Body of pancreas (tissue), 4 donors: Measurements from ENCODE around the gene FBXO27. TPM values are rescaled to one million over a fixed set of nuclear protein-coding genes. Genes with fewer than 3 reads are reported as not detected.

Experiments used
- ATAC-seq: fragments of 150-250 bp; one replicate; pipeline ENCODE4 v1.9.1; 2016
- DNase-seq, 4 donors: peaks; one replicate each; pipeline ENCODE4 v3.0.0-alpha.2; 2019
- H3K27ac ChIP-seq, 4 donors: fragments of 200-600 bp; sonication (generic); 1 replicate in 3 of 4; 2 replicates in 1 of 4; pipeline versions ENCODE4 v1.5.1 to v1.6.1; 2016 to 2019; ENCODE audit warnings: mild to moderate bottlenecking in 1 of 4, mixed read lengths in 1 of 4, moderate library complexity in 1 of 4
- H3K27me3 ChIP-seq, 2 donors: fragments of 200-600 bp; sonication (generic); one replicate each; pipeline ENCODE4 v1.6.0; 2016; ENCODE audit warnings: mild to moderate bottlenecking in 1 of 2
- H3K36me3 ChIP-seq, 2 donors: fragments of 200-600 bp; sonication (generic); replicated peaks in 1 of 2; 2 replicates each; pipeline ENCODE4 v1.5.1; 2016; ENCODE audit warnings: low read depth in 2 of 2; ENCODE audit not compliant: insufficient read depth in 1 of 2
- H3K4me1 ChIP-seq: fragments of 200-600 bp; sonication (generic); one replicate; pipeline ENCODE4 v1.6.0; 2016
- H3K4me3 ChIP-seq, 2 donors: fragments of 200-600 bp; sonication (generic); 1 replicate in 1 of 2; 2 replicates in 1 of 2; pipeline ENCODE4 v1.5.1; 2016 to 2019
- H3K9me3 ChIP-seq, 3 donors: fragments of 200-600 bp; sonication (generic); 1 replicate in 2 of 3; 2 replicates in 1 of 3; pipeline ENCODE4 v1.5.1; 2016
- CTCF ChIP-seq, 7 experiments: fragments of 450-650 bp in 4 of 7; fragments of 200-600 bp in 3 of 7; sonication (generic) in 3 of 7; IDR thresholded peaks; one replicate each; pipeline ENCODE4 v1.5.1; 2016 to 2019; ENCODE audit warnings: antibody characterized with exemption in 7 of 7
- POLR2A ChIP-seq, 3 donors: fragments of 450-650 bp; IDR thresholded peaks; one replicate each; pipeline ENCODE4 v1.6.1; 2016; ENCODE audit warnings: antibody characterized with exemption in 3 of 3, mild to moderate bottlenecking in 2 of 3
- WGBS, 2 donors: methylation state at CpG; one replicate each; pipeline ENCODE4 v1.1.5; 2017; 5-methylcytosine and 5-hydroxymethylcytosine counted together
- intact Hi-C: fragments of 100-400 bp; cut with DNase I; formaldehyde crosslinking; loops from one replicate; pipeline ENCODE4 v1.15.1; 2023
- total RNA-seq, 2 donors: library from RNA; depleted of rRNA; stranded (reverse); fragments of >200 nt; gene quantifications; one replicate each; pipeline ENCODE4 v1.1.0, GENCODE V29; 2016

Gene FBXO27
- total RNA-seq, 2 donors from 2014 or later, result 0.52 to 4.3 TPM

GRCh38 chr19:39053276-39054090 lies 21.1 kb upstream of the FBXO27 start:
- no peak for ATAC-seq

DNA sequence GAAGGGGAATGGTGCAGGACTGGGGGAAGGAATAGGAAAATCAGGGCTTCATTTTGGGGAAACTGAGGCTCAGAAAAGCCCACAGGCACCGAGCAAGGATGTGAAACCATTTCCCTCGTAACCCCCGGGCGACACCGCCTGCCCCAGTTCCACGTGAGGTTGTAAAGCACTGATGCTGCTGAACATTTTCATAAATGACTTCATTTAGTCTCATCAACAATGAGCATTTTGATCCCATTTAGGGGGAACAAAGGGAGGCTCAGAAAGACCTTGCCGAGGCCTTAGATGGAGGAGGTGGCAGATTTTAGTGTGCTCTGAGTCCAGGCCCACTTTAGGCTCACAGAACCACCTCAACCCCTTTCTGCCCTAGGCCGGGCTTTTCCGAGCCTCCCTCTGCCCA lies 20.5 kb upstream of the FBXO27 start:
- Histone ChIP-seq H3K9me3 (no peaks in the 10 kb centered on the region), H3K4me1 (no peaks in the 10 kb centered on the region), H3K27me3 (no peaks in the 10 kb centered on the region), H3K4me3 (no peak overlapping the region), H3K27ac (no peak overlapping the region), H3K36me3 (no peaks in the 10 kb centered on the region)
- intact Hi-C loops, result no loop called here
- TF ChIP-seq CTCF (IDR thresholded peaks at IDR 0.05), result no peak
- no peak for TF ChIP-seq POLR2A (IDR thresholded peaks at IDR 0.05)
- WGBS, 2 donors, result 80 to 84% methylated on average over 6 to 9 of the region's 9 CpGs
- ATAC-seq, result no peak
- no peak for DNase-seq

More at GRCh38 chr19:39053276-39054090, 21.1 kb upstream of the FBXO27 start:
- Histone ChIP-seq H3K4me1 (no peaks in the 10 kb centered on the region), H3K27ac (no peak overlapping the region), H3K27me3 (no peaks in the 10 kb centered on the region), H3K4me3 (no peak overlapping the region), H3K9me3 (no peaks in the 10 kb centered on the region), H3K36me3 (no peaks in the 10 kb centered on the region)
- intact Hi-C loops, result no loop called here
- WGBS, 2 donors, result 57 to 69% methylated on average over 11 to 16 of the region's 18 CpGs
- TF ChIP-seq CTCF (IDR thresholded peaks at IDR 0.05) (no peak), POLR2A (IDR thresholded peaks at IDR 0.05) (no peak)
- DNase-seq, result peak in 3 of 4 donors; percentile 1 to 34 (median 13)

GRCh38 chr19:39052243-39052746 lies 19.9 kb upstream of the FBXO27 start:
- no peaks in the 10 kb centered on the region for H3K36me3 ChIP-seq
- no peak overlapping the region for H3K27ac ChIP-seq
- TF ChIP-seq CTCF (IDR thresholded peaks at IDR 0.05), result peak; percentile 47 to 70 (median 56)
- no peak for TF ChIP-seq POLR2A (IDR thresholded peaks at IDR 0.05)
- no peaks in the 10 kb centered on the region for H3K9me3 ChIP-seq
- ATAC-seq (peak; percentile 50), DNase-seq (peak; percentile 59 to 73 (median 63))
- H3K4me3 ChIP-seq, result no peak overlapping the region
- intact Hi-C loops, result no loop called here
- H3K27me3 ChIP-seq, result no peaks in the 10 kb centered on the region
- no peaks in the 10 kb centered on the region for H3K4me1 ChIP-seq
- WGBS, 2 donors, result 21 to 31% methylated on average over 5 to 10 of the region's 10 CpGs

- WGBS, 2 donors, result 36 to 59% methylated on average over 2 of the region's 2 CpGs
- DNase-seq (no peak), ATAC-seq (no peak)
- intact Hi-C loops, result no loop called here
- Histone ChIP-seq H3K9me3 (no peaks in the 10 kb centered on the region), H3K4me3 (no peak overlapping the region), H3K4me1 (no peaks in the 10 kb centered on the region), H3K27me3 (no peaks in the 10 kb centered on the region), H3K36me3 (no peaks in the 10 kb centered on the region), H3K27ac (no peak overlapping the region)
- no peak for TF ChIP-seq POLR2A (IDR thresholded peaks at IDR 0.05)
- TF ChIP-seq CTCF (IDR thresholded peaks at IDR 0.05), result no peak
Observed at GRCh38 chr19:39047073-39047472, 14.7 kb upstream of the FBXO27 start.
